Keratinocyte (primary cell): ENCODE measurements around the gene PCCA. TPM values are rescaled to one million over a fixed set of nuclear protein-coding genes. Genes with fewer than 3 reads are reported as not detected.

Source experiments
- DNase-seq: peaks from one replicate; pipeline ENCODE4 v3.0.0-alpha.2; 2011; ENCODE audit warnings: low read depth, missing footprints, low spot score
- FAIRE-seq: peaks from 2 replicates; lab custom pipeline; 2011; peaks lifted over from hg19 to GRCh38; lab: Jason Lieb, UNC
- H2AFZ ChIP-seq: 2 replicates; pipeline ENCODE4 v1.6.0; 2012; ENCODE audit warnings: low read length, control low read depth, inconsistent platforms; ENCODE audit not compliant: control insufficient read depth
- H3K27ac ChIP-seq: 2 replicates; pipeline ENCODE4 v1.5.1; 2011; ENCODE audit warnings: low read length; ENCODE audit not compliant: control insufficient read depth, insufficient read depth
- H3K27me3 ChIP-seq: 3 replicates; pipeline ENCODE4 v1.6.0; 2011; ENCODE audit warnings: low read length; ENCODE audit not compliant: control insufficient read depth, insufficient read depth; ENCODE audit errors: extremely low read depth
- H3K36me3 ChIP-seq, 2 experiments: 2 replicates in 1 of 2; 3 replicates in 1 of 2; pipeline ENCODE4 v1.5.1; 2011; ENCODE audit warnings: low read length in 2 of 2, mild to moderate bottlenecking in 1 of 2; ENCODE audit not compliant: control insufficient read depth in 2 of 2, insufficient read depth in 2 of 2; ENCODE audit errors: extremely low read depth in 1 of 2
- H3K4me1 ChIP-seq: 3 replicates; pipeline ENCODE4 v1.5.1; 2011; ENCODE audit warnings: low read length; ENCODE audit not compliant: control insufficient read depth, insufficient read depth; ENCODE audit errors: extremely low read depth
- H3K4me2 ChIP-seq: 3 replicates; pipeline ENCODE4 v1.6.0; 2011; ENCODE audit warnings: low read depth, low read length; ENCODE audit not compliant: control insufficient read depth, insufficient read depth; ENCODE audit errors: extremely low read depth
- H3K4me3 ChIP-seq, 3 experiments: fragments of 200-600 bp in 1 of 3; sonication (generic) in 1 of 3; 2 replicates in 2 of 3; 3 replicates in 1 of 3; pipeline ENCODE4 v1.5.1; 2011 to 2016; ENCODE audit warnings: low read length in 3 of 3, mild to moderate bottlenecking in 3 of 3, control low read depth in 2 of 3, inconsistent platforms in 1 of 3, low read depth in 1 of 3, mixed read lengths in 1 of 3, mixed run types in 1 of 3, moderate library complexity in 1 of 3; ENCODE audit not compliant: control insufficient read depth in 2 of 3, insufficient read depth in 2 of 3; ENCODE audit errors: extremely low read depth in 1 of 3
- H3K79me2 ChIP-seq: 2 replicates; pipeline ENCODE4 v1.6.0; 2012; ENCODE audit warnings: low read length; ENCODE audit not compliant: control insufficient read depth, insufficient read depth
- H3K9ac ChIP-seq: 3 replicates; pipeline ENCODE4 v1.6.0; 2011; ENCODE audit warnings: low read length; ENCODE audit not compliant: control insufficient read depth, insufficient read depth; ENCODE audit errors: extremely low read depth
- H3K9me1 ChIP-seq: 3 replicates; pipeline ENCODE4 v1.6.0; 2011; ENCODE audit warnings: low read length; ENCODE audit not compliant: control insufficient read depth, insufficient read depth; ENCODE audit errors: extremely low read depth
- H3K9me3 ChIP-seq: 2 replicates; pipeline ENCODE4 v1.5.1; 2012; ENCODE audit warnings: low read depth, low read length; ENCODE audit not compliant: control insufficient read depth
- H4K20me1 ChIP-seq: 3 replicates; pipeline ENCODE4 v1.6.0; 2011; ENCODE audit warnings: low read length; ENCODE audit not compliant: control insufficient read depth, insufficient read depth; ENCODE audit errors: extremely low read depth
- CTCF ChIP-seq, 3 experiments: IDR thresholded peaks in 1 of 3; conservative IDR thresholded peaks in 1 of 3; optimal IDR thresholded peaks in 1 of 3; 2 replicates in 2 of 3; 3 replicates in 1 of 3; pipeline versions ENCODE3 to v1.5.1; 2011; ENCODE audit warnings: low read length in 3 of 3, mild to moderate bottlenecking in 3 of 3, moderate library complexity in 2 of 3, control low read depth in 1 of 3, inconsistent platforms in 1 of 3; ENCODE audit not compliant: insufficient read depth in 2 of 3; ENCODE audit errors: extremely low read depth in 1 of 3
- EZH2 ChIP-seq: IDR thresholded peaks from one replicate; pipeline ENCODE4 v1.6.1; 2012; ENCODE audit warnings: inconsistent platforms, mild to moderate bottlenecking, low read length, moderate library complexity
- dilution Hi-C: fragments of 300-500 bp; cut with MboI; formaldehyde crosslinking; loops from one replicate; pipeline ENCODE4 v1.7.0; 2020; ENCODE audit warnings: low sequenced_read_pairs; ENCODE audit not compliant: extremely low pct_ligation_motif_present
- polyA plus RNA-seq, 5 experiments: library from polyadenylated mRNA; depleted of rRNA in 3 of 5; stranded (reverse) in 3 of 5; stranded (forward) in 1 of 5; unstranded in 1 of 5; fragments of >200 nt; gene quantifications; 1 replicate in 1 of 5; 2 replicates in 3 of 5; 3 replicates in 1 of 5; pipeline versions ENCODE4 v1.2.1 to v1.2.3, GENCODE V29; 2011 to 2012; ENCODE audit warnings: missing spikeins in 2 of 5, low read depth in 1 of 5, low replicate concordance in 1 of 5

The PCCA gene
- polyA plus RNA-seq, 1 donor (not counting 4 experiments of a cell fraction or from before 2014, with no cell fraction given), result 8.1 TPM

- no peak for FAIRE-seq
- H3K27ac ChIP-seq, result no peak overlapping the region
- dilution Hi-C loops, result no loop called here
These were observed 419.6 kb downstream of the PCCA start for GRCh38 chr13:100508455-100508854.

GRCh38 chr13:100508996-100509395, 420.1 kb downstream of the PCCA start:
- Histone ChIP-seq H3K27ac (no peak overlapping the region), H3K9me1 (no peaks in the 10 kb centered on the region), H3K4me1 (no peaks in the 10 kb centered on the region), H4K20me1 (no peaks in the 10 kb centered on the region), H3K79me2 (no peaks in the 10 kb centered on the region), H3K9me3 (no peaks in the 10 kb centered on the region), H2AFZ (no peak overlapping the region), H3K4me3 (no peak overlapping the region), H3K36me3 (no peaks in the 10 kb centered on the region), H3K27me3 (no peaks in the 10 kb centered on the region), H3K9ac (no peak overlapping the region), H3K4me2 (no peak overlapping the region)
- no peak for TF ChIP-seq CTCF (optimal IDR thresholded peaks at IDR 0.05 in 1 of 3, IDR thresholded peaks at IDR 0.05 in 1 of 3, conservative IDR thresholded peaks at IDR 0.05 in 1 of 3; ENCODE audit: extremely low read depth in 1 of 3, insufficient read depth in 2 of 3, low read length in 3 of 3)
- TF ChIP-seq EZH2, result no peak
- FAIRE-seq (no peak), DNase-seq (no peak)
- dilution Hi-C loops, result no loop called here

More at GRCh38 chr13:100508455-100508854, 419.6 kb downstream of the PCCA start:
- no peak for DNase-seq
- H3K9me1 ChIP-seq, result no peaks in the 10 kb centered on the region
- H3K9me3 ChIP-seq, result no peaks in the 10 kb centered on the region
- H4K20me1 ChIP-seq, result no peaks in the 10 kb centered on the region
- TF ChIP-seq EZH2 (no peak), CTCF (optimal IDR thresholded peaks at IDR 0.05 in 1 of 3, IDR thresholded peaks at IDR 0.05 in 1 of 3, conservative IDR thresholded peaks at IDR 0.05 in 1 of 3; ENCODE audit: extremely low read depth in 1 of 3, insufficient read depth in 2 of 3, low read length in 3 of 3) (no peak)
- no peak overlapping the region for H3K4me2 ChIP-seq
- no peaks in the 10 kb centered on the region for H3K27me3 ChIP-seq
- H3K79me2 ChIP-seq, result no peaks in the 10 kb centered on the region
- no peak overlapping the region for H3K4me3 ChIP-seq
- no peak overlapping the region for H3K9ac ChIP-seq
- no peaks in the 10 kb centered on the region for H3K4me1 ChIP-seq
- no peak overlapping the region for H2AFZ ChIP-seq
- H3K36me3 ChIP-seq, result no peaks in the 10 kb centered on the region
